HL-60 (cell line): ENCODE results near the gene GRIP2.

ENCODE experiments used
- CTCF ChIP-seq: IDR thresholded peaks from one replicate; pipeline ENCODE4 v1.5.1; 2011; ENCODE audit warnings: low read length, control low read depth, inconsistent platforms; ENCODE audit not compliant: insufficient read depth
- POLR2AphosphoS5 ChIP-seq: IDR thresholded peaks from 2 replicates; pipeline ENCODE4 v1.6.1; 2012; ENCODE audit warnings: low read depth
- TF ChIP-seq, protein P1 (sequence below): IDR thresholded peaks from 2 replicates; pipeline ENCODE4 v1.6.1; 2012; ENCODE audit warnings: low read depth; ENCODE audit not compliant: insufficient replicate concordance

- TF ChIP-seq CTCF (no peak), POLR2AphosphoS5 (no peak)
- TF ChIP-seq, protein P1, sequence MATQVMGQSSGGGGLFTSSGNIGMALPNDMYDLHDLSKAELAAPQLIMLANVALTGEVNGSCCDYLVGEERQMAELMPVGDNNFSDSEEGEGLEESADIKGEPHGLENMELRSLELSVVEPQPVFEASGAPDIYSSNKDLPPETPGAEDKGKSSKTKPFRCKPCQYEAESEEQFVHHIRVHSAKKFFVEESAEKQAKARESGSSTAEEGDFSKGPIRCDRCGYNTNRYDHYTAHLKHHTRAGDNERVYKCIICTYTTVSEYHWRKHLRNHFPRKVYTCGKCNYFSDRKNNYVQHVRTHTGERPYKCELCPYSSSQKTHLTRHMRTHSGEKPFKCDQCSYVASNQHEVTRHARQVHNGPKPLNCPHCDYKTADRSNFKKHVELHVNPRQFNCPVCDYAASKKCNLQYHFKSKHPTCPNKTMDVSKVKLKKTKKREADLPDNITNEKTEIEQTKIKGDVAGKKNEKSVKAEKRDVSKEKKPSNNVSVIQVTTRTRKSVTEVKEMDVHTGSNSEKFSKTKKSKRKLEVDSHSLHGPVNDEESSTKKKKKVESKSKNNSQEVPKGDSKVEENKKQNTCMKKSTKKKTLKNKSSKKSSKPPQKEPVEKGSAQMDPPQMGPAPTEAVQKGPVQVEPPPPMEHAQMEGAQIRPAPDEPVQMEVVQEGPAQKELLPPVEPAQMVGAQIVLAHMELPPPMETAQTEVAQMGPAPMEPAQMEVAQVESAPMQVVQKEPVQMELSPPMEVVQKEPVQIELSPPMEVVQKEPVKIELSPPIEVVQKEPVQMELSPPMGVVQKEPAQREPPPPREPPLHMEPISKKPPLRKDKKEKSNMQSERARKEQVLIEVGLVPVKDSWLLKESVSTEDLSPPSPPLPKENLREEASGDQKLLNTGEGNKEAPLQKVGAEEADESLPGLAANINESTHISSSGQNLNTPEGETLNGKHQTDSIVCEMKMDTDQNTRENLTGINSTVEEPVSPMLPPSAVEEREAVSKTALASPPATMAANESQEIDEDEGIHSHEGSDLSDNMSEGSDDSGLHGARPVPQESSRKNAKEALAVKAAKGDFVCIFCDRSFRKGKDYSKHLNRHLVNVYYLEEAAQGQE: no peak
Measured at GRCh38 chr3:14482271-14482721, 57.8 kb downstream of the GRIP2 start.
